CD4-positive, alpha-beta T cell treated with Interleukin-12 subunit alpha and Interleukin-12 subunit beta, for 1 hour (primary cell): Measurements from ENCODE around the gene UBXN6.
A peak's percentile ranks its signal among the peaks of the same experiment; 100 is the strongest.

ENCODE experiments used
- DNase-seq: peaks from one replicate; pipeline ENCODE4 v3.0.0-alpha.2; 2020

Gene UBXN6

GRCh38 chr19:4457654-4458395 lies at the start of gene UBXN6:
Gene UBXN6 (minus strand): TSS chr19:4457794. CDS start chr19:4457697, 97 bp downstream.
- DNase-seq, result peak; percentile 99

- DNase-seq, result no peak
Measured at GRCh38 chr19:4507150-4507452, 49.5 kb upstream of the UBXN6 start.

DNA sequence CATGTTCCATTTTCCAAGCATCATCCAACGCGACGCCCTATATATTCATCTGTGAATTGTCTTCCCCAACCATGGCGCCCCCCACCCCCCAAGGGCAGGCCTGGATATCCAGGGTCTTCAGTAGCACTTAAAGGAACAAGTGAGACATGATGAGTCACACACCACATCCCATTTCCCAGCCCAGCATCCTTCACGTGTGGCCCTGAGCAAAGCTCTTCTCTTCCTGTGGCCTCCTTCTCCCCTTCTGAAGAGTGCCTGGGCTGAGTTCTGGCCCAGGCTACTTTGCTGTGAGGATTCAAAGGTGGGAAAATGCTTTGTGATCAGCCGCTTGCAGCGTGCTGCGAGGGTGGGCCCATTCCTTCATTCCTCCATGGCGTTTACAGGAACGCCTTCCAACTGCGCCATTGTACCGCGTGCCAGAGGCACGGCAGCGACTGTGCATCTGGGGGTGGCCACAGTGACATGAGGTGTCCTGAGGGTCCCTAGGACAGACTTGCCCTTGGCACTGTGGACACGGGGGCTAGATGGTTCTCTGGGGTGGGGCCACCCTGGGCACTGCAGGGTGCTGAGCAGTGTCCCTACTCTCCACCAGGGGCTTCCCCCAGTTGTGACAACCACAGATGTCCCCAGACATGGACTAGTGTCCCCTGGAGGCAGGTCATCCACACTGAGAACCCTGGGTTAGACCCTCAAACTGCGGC lies 49.0 kb upstream of the UBXN6 start:
- no peak for DNase-seq

DNA sequence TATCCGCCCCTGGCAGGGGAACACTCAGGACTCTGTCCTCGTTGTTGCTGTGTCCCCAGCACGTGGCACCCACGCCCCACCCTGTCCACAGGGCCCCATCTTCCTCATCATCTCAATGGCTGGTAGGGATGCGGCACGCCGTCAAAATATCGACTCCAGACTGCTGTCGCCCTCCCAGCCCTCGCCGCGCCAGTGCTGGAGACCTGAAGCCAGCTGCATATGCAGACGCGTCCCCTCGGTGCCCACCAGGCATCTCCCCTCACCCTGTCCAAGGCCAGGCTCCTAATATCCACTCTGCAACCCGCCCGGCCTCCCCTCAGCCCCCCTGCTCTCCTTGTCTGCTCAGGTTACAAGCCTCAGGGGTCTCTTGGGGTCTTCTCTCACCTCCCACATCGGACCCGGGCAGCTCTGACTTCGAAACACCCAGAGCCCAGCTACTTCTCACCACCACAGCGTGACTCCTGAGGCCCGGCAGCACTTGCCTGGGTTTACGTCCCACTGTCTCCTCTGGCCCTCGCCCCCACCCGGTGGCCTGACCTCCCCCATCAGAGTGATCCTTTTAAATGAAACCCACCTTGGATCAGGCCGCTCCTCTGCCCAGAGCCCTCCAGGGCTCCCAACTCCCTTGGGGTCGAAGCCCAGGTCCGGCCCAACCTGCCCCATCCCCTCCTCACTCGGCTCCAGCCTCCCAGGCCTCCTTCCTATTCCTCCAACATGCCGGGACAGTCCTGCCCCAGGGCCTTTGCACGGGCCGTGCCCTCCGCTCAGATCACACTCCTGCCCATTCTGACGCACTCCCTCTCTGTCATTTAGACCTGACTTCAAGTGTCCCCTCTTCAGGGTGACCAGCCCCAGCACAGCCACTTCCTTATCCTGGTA lies 48.2 kb upstream of the UBXN6 start:
- DNase-seq, result no peak

GRCh38 chr19:4504891-4505569 lies 47.4 kb upstream of the UBXN6 start:
- DNase-seq, result no peak

DNA sequence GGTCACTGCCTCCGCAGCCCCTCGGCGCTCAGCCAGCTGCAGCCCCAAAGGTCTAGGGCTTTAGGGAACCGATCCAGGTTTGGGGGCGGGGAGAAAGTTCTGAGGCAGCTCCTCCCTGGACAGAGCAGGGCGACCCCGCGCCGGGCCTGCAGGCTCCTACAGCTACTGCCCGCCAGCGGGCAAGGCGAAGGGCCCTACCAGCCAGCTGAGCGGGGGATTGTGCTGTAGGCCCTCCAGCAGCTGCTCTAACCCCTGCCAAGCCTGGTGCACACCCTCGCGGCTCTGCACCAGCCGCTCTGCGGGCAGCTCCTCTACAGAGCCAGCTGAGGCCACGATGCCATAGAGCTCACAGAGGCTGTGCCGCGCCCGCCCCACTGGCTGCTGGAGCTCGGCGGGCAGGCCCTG lies 46.7 kb upstream of the UBXN6 start:
- DNase-seq, result no peak

- no peak for DNase-seq
Measured at GRCh38 chr19:4503825-4504170, 46.2 kb upstream of the UBXN6 start.

DNA sequence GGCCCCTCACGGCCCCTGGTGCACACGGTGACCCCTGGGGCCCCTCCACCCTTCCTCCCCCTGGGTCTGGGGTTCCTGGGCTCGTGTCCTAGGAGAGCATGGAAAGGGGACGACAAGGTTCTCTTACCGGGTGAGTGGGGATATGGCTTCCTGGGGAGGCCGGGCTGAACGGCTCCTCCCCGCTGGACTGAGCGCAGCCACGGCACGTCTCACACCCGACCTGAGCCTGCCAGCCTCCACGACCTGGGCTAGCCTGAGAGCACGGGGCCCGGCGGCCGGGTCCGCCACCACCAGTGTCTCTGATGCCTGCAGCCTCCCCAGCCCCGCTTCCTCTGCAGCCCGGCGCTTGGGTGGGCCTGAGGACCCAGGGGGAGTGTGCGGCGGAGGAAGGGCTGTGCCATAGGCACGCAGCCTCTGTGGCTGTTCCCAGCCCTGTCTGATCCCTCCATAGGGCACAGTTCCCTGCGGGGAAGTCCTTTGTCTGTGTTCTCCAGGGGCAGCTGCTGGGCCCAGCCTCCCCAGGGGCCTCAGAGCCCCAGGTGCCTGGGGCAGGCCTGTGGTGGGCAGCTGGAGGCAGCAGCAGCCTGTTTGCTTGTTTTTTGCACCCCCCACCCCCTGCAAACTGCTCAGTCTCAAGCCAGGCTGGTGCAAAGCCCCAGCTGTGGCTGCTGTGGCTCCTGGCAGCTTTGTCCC lies 45.7 kb upstream of the UBXN6 start:
- no peak for DNase-seq

GRCh38 chr19:4502282-4503131 lies 44.9 kb upstream of the UBXN6 start:
- DNase-seq, result no peak

DNA sequence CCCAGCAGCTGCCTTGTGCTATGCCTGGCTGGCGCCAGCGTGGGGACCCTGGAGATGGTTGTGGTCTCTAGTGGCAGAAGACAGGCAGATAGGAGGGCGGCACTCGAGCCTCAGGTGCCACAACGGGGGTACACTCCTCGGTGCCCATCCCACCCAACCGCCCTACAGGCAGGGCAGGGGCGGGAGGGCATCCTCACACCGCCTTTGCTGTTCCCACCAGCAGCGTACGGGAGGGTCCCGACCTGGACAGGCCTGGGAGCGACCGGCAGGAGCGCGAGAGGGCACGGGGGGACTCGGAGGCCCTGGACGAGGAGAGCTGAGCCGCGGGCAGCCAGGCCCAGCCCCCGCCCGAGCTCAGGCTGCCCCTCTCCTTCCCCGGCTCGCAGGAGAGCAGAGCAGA lies 44.1 kb upstream of the UBXN6 start:
- no peak for DNase-seq

DNA sequence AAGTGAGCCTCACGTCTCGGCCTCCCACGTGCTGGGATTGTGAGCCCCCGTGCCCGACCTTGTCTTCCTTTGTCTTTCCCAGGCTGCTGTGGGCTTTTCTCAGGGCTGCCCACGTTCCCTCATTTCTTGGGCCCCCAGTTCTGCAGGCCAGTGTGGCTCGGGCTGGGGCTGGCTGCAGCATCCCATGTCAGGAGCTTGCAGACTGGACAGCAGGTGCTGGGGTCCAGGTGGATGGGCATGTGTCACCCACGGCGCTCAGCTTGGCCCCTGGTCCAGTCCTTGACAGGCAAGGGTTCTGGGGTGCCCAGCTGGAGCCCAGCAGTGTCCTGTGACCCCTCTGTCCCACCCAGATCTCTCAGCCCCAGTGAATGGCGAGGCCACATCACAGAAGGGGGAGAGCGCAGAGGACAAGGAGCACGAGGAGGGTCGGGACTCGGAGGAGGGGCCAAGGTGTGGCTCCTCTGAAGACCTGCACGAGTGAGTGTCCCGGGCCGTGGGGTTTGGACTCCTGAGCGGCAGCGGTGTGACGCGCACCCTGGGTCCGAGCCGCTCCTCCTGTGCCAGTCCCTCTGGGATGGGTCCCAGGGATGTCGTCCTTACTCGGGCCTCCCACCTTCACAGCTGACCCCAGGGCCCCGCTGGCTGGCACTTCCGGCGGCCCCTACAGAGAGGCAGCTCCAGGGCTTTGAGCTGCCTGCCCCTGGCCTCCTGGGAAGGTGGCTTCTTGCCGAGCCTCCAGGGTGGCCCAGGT lies 43.4 kb upstream of the UBXN6 start:
- DNase-seq, result no peak

- no peak for DNase-seq
Measured at GRCh38 chr19:4499855-4500254, 42.3 kb upstream of the UBXN6 start.

- DNase-seq, result no peak
Measured at GRCh38 chr19:4499318-4499717, 41.7 kb upstream of the UBXN6 start.

DNA sequence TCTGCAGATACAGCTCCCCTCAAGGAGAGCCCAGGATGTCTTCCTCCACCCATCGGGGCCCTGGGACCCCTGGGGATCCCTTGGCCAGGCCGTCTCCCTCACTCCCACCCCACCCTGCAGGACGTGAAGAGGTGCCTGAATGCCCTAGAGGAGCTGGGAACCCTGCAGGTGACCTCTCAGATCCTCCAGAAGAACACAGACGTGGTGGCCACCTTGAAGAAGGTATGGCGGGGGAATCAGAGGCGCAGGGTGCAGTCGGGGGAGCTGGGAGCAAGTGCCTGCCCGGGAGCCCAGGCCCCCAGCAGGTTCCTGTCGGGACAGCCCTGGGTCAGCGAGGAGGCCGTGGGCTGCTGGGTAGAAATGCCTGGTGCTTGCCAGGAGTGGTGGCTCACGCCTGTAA lies 41.1 kb upstream of the UBXN6 start:
- no peak for DNase-seq

GRCh38 chr19:4497770-4498389 lies 40.3 kb upstream of the UBXN6 start:
- no peak for DNase-seq

GRCh38 chr19:4496304-4496703 lies 38.7 kb upstream of the UBXN6 start:
- DNase-seq, result no peak

DNA sequence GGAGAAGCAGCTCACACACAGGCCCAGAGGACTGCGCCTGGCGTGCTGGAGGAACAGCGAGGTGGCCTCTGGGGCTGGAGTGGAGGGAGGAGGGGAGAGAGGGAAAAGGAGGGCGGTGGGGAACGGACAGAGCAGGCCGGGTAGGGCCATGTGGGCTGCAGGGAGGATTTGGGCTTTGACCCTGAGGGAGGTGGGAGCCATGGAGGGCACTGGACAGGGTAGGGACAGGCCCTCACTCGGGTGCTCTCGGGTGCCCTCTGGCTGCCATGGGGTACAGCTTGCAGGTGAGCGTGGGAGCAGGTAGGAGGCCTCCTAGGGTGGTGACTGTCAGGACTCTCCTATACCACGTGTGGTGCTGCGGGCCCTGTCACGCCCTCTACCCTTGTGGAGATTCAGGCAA lies 37.9 kb upstream of the UBXN6 start:
- no peak for DNase-seq

DNA sequence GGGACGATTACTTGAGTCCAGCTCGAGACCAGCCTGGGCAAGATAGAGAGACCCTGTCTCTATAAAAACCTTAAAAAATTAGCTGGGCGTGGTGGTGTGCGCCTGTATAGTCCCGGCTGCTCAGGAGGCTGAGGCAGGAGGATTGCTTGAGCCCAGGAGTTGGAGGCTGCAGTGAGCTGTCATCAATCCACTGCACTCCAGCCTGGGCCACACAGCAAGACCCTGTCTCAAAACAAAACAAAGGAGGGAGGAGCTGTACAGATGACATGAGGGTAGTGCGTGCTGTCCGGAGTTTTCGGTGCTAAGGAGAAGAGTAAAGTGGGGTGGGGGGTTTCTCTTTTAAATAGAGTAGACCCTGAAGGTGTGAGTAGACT lies 37.1 kb upstream of the UBXN6 start:
- DNase-seq, result no peak

DNA sequence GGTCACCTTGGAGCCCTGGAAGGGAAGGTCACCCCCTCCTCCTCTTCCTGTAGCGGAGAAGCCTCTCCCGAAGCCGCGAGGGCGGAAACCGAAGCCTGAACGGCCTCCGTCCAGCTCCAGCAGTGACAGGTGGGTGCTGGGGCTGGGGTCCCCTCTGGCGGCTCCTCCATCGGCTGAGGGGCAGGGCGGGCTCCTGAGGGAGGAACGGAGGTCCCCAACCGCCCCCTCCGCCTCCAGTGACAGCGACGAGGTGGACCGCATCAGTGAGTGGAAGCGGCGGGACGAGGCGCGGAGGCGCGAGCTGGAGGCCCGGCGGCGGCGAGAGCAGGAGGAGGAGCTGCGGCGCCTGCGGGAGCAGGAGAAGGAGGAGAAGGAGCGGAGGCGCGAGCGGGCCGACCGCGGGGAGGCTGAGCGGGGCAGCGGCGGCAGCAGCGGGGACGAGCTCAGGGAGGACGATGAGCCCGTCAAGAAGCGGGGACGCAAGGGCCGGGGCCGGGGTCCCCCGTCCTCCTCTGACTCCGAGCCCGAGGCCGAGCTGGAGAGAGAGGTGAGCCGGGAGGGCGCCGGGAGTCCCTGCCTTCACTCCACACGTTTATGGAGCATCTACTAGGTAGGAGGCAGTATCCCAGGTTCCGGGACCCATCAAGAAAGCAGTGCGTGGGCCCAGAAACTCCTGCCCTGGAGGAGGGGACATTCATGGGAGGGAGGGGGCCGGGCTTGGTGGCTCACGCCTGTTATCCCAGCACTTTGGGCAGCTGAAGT lies 36.5 kb upstream of the UBXN6 start:
- no peak for DNase-seq
